Upper lobe of left lung (tissue), 6 donors: Measurements from ENCODE around the gene DDR2. TPM values are rescaled to one million over a fixed set of nuclear protein-coding genes. Genes with fewer than 3 reads are reported as not detected.
"Not testable (repeated sequence)": the region's sequence is repeated elsewhere in the genome, so short reads cannot be mapped to it uniquely, and the experiment has no call there.

Experiments used
- ATAC-seq, 2 donors: fragments of 200-7000 bp; cut with Tn5 transposase; one replicate each; pipeline ENCODE4 v1.9.1; 2022; ENCODE audit warnings: mild to moderate bottlenecking in 2 of 2, moderate library complexity in 2 of 2; ENCODE audit not compliant: low FRiP score in 2 of 2
- DNase-seq, 2 donors: peaks; one replicate each; pipeline ENCODE4 v3.0.0-alpha.2; 2019 to 2020
- H3K27ac ChIP-seq, 4 donors: fragments of 200-600 bp; sonication (generic); one replicate each; pipeline ENCODE4 v1.5.1; 2016 to 2019
- H3K27me3 ChIP-seq, 4 donors: fragments of 200-600 bp; sonication (generic); one replicate each; pipeline ENCODE4 v1.5.1; 2017 to 2019
- H3K36me3 ChIP-seq, 4 donors: fragments of 200-600 bp; sonication (generic); one replicate each; pipeline ENCODE4 v1.5.1; 2016 to 2019
- H3K4me1 ChIP-seq, 4 donors: fragments of 200-600 bp; sonication (generic); one replicate each; pipeline ENCODE4 v1.5.1; 2018 to 2019
- H3K4me3 ChIP-seq, 4 donors: fragments of 200-600 bp; sonication (generic); one replicate each; pipeline ENCODE4 v1.5.1; 2017 to 2019; ENCODE audit warnings: mild to moderate bottlenecking in 2 of 4, moderate library complexity in 1 of 4
- H3K9me3 ChIP-seq, 4 donors: fragments of 200-600 bp; sonication (generic); one replicate each; pipeline ENCODE4 v1.5.1; 2018 to 2019
- EP300 ChIP-seq, 4 donors: sonication (generic); formaldehyde crosslinking; IDR thresholded peaks; one replicate each; pipeline ENCODE4 v1.5.1; 2017; ENCODE audit warnings: antibody characterized with exemption in 4 of 4, control low read depth in 2 of 4
- POLR2A ChIP-seq, 4 donors: fragments of 450-650 bp; IDR thresholded peaks; one replicate each; pipeline ENCODE4 v1.5.1; 2016 to 2017; ENCODE audit warnings: antibody characterized with exemption in 4 of 4, mild to moderate bottlenecking in 2 of 4
- POLR2AphosphoS5 ChIP-seq, 2 donors: sonication (generic); formaldehyde crosslinking; IDR thresholded peaks; one replicate each; pipeline ENCODE4 v1.5.1; 2017; ENCODE audit warnings: antibody characterized with exemption in 2 of 2
- WGBS, 2 donors: methylation state at CpG; one replicate each; pipeline ENCODE4 v1.1.5; 2017 to 2018; 5-methylcytosine and 5-hydroxymethylcytosine counted together
- total RNA-seq, 6 donors: library from RNA; depleted of rRNA in 4 of 6; stranded (reverse); fragments of >200 nt in 4 of 6; gene quantifications; one replicate each; pipeline versions ENCODE4 v1.1.0 to v1.2.1, GENCODE V29; 2016 to 2021
- TF ChIP-seq, protein P1 (sequence below), 6 experiments: fragments of 450-650 bp in 4 of 6; fragments of 200-600 bp in 2 of 6; sonication (generic) in 2 of 6; IDR thresholded peaks; one replicate each; pipeline ENCODE4 v1.5.1; 2016 to 2019; ENCODE audit warnings: antibody characterized with exemption in 6 of 6
- donor health status: DM: no; HTN: no; CAD: no; lungs with moderate emphysema.
- donor health status: DM: no; HTN: yes; CAD: no; lungs with severe emphysema.

DDR2 gene
- total RNA-seq, 6 donors from 2014 or later: 10.5 to 53.3 (median 23.0) TPM

DNA sequence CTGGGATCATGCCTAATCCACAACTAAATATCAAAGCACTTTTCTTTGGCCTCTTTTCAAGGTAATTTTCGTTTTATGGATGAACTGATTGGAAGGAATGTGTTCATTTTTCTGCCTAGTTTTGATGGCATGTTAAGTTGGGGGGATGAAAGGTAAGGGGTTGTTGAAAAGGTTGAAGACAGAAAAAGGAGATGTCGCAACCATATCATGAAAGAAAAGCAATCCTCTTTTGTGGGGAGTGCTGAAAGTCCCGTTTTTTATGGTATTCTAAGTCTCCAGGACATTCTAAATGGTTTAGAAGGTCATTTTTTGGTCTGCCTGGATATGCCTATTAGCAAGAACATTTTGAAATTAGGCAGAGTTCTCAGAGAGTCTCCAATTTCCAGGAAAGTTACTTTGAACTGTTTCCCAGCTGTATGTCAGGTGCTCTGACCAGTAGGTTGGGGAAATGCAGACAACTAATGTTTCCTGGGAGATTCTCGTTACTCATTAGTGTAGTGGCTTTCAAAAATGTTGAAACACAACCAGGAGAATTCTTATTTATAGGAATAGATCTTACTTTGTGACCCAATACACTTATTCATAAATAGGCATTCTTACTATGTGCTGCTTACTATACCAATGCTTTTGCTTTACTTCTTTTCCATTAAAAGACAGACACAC, 164.5 kb downstream of the DDR2 start:
- H3K27me3 ChIP-seq, H3K27ac ChIP-seq, DNase-seq, H3K4me3 ChIP-seq, H3K4me1 ChIP-seq, H3K9me3 ChIP-seq, ATAC-seq: not testable (repeated sequence)
- 57 to 59% methylated on average over 4 of the region's 4 CpGs for WGBS, 2 donors
- H3K36me3 ChIP-seq: peaks cover 0 to 27% (median 10%) of the 10 kb centered on the region in 4 donors

DNA sequence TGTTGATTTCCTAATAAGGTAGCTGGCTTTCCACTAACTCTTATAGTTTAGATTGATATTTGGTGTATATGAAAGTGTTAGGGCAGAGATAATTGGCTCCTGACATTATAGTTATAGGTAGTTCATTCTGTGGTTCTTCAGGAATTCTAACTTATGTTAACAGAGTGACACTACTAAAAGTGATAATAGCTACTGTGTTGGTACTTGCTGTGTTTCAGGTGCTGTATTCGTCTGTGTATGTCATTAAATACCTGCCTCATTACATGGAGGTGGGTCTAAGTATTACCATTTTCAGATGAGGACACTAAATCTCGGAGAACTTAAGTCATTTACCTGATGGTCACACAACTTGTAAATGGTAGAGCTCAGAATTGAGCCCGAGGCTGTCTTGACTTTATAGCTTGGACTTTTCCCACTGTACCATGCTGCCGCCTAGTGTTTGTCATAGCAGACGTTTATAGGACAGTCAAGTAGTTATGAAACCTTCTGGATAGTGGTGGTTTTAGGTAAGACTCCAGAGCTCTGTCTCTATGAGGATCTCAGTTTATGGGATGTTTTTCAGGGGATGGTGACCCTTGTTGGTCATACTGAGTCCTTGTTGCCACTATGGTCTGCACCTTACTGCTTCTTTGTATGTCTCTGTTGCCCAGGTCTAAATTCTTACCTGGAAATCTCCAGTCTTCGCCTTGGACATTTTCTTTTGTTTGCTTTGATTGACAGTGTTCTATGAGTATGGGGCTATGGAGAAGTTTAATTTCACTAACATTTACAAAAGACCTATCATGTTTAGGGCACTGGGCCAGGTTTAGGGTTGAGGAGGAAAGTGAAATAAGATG, 167.9 kb downstream of the DDR2 start:
- peak in 1 of 2 donors; percentile 62 for DNase-seq
- WGBS, 2 donors: 55 to 67% methylated on average over 6 of the region's 6 CpGs
- H3K4me1 ChIP-seq, H3K4me3 ChIP-seq, H3K9me3 ChIP-seq, H3K27me3 ChIP-seq, H3K27ac ChIP-seq: not testable (repeated sequence)
- TF ChIP-seq, protein P1, sequence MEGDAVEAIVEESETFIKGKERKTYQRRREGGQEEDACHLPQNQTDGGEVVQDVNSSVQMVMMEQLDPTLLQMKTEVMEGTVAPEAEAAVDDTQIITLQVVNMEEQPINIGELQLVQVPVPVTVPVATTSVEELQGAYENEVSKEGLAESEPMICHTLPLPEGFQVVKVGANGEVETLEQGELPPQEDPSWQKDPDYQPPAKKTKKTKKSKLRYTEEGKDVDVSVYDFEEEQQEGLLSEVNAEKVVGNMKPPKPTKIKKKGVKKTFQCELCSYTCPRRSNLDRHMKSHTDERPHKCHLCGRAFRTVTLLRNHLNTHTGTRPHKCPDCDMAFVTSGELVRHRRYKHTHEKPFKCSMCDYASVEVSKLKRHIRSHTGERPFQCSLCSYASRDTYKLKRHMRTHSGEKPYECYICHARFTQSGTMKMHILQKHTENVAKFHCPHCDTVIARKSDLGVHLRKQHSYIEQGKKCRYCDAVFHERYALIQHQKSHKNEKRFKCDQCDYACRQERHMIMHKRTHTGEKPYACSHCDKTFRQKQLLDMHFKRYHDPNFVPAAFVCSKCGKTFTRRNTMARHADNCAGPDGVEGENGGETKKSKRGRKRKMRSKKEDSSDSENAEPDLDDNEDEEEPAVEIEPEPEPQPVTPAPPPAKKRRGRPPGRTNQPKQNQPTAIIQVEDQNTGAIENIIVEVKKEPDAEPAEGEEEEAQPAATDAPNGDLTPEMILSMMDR (IDR thresholded peaks at IDR 0.05): peak in 4 of 6 experiments; percentile 21 to 56 (median 52)
- H3K36me3 ChIP-seq: peaks cover 3 to 49% (median 17%) of the 10 kb centered on the region in 4 donors
- ATAC-seq: peak; percentile 77 to 88

- ATAC-seq, H3K27ac ChIP-seq, H3K9me3 ChIP-seq, H3K27me3 ChIP-seq, H3K4me3 ChIP-seq, DNase-seq, H3K4me1 ChIP-seq: not testable (repeated sequence)
- 91 to 100% methylated on average over 2 of the region's 2 CpGs for WGBS, 2 donors
- H3K36me3 ChIP-seq: peaks cover 4 to 43% (median 13%) of the 10 kb centered on the region in 4 donors
These were observed 175.2 kb downstream of the DDR2 start for GRCh38 chr1:162807503-162807902.

DNA sequence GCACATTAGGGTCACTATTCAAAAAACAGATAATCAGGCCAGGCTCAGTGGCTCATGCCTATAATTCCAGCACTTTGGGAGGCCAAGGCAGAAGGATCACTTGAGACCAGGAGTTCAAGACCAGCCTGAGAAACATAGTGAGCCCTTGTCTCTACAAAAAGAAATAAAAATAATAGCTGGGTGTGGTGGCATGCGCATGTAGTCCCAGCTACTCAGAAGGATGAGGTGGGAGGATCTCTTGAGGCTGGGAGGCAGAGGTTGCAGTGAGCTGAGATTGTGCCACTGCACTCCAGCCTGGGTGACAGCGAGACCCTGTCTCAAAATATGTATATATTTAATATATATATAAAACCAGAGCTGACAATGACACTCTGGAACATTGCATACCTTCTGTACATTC, 180.1 kb downstream of the DDR2 start:
- WGBS, 2 donors: 100% methylated on average over 2 of the region's 2 CpGs

GRCh38 chr1:162818136-162818535, 185.9 kb downstream of the DDR2 start:
- ATAC-seq, H3K4me3 ChIP-seq, H3K27ac ChIP-seq, H3K36me3 ChIP-seq, H3K4me1 ChIP-seq, H3K9me3 ChIP-seq, DNase-seq, H3K27me3 ChIP-seq: not testable (repeated sequence)
- 85 to 91% methylated on average over 2 of the region's 2 CpGs for WGBS, 2 donors

More for the DNA sequence above, 180.1 kb downstream of the DDR2 start:
- not testable (repeated sequence) for ATAC-seq, H3K4me3 ChIP-seq, DNase-seq, H3K4me1 ChIP-seq, H3K9me3 ChIP-seq, H3K27ac ChIP-seq, H3K27me3 ChIP-seq
- peaks cover 0 to 11% (median 4%) of the 10 kb centered on the region in 4 donors for H3K36me3 ChIP-seq

GRCh38 chr1:162818666-162819065, 186.4 kb downstream of the DDR2 start:
- ATAC-seq, H3K9me3 ChIP-seq, H3K36me3 ChIP-seq, H3K27me3 ChIP-seq, DNase-seq, H3K4me3 ChIP-seq, H3K4me1 ChIP-seq, H3K27ac ChIP-seq: not testable (repeated sequence)
- WGBS, 2 donors: 95 to 100% methylated on average over 1 of the region's 1 CpG

- Histone ChIP-seq H3K27ac (peak overlapping the region in 1 of 4 donors; percentile 16), H3K4me3 (peak overlapping the region in 3 of 4 donors; percentile 18 to 33 (median 26)), H3K27me3 (peaks cover 0 to 9% (median 3%) of the 10 kb centered on the region in 4 donors), H3K4me1 (peaks cover 0 to 10% (median 8%) of the 10 kb centered on the region in 4 donors), H3K36me3 (no peaks in the 10 kb centered on the region), H3K9me3 (no peaks in the 10 kb centered on the region)
- TF ChIP-seq, protein P1 (IDR thresholded peaks at IDR 0.05): no peak
- TF ChIP-seq POLR2A (IDR thresholded peaks at IDR 0.05): no peak
- no peak for TF ChIP-seq EP300 (IDR thresholded peaks at IDR 0.05)
- no peak for TF ChIP-seq POLR2AphosphoS5 (IDR thresholded peaks at IDR 0.05)
- ATAC-seq (peak; percentile 48 to 51), DNase-seq (peak; percentile 22 to 81)
- WGBS, 2 donors: 9 to 10% methylated on average over 13 to 34 of the region's 44 CpGs
These were observed 190.3 kb downstream of the DDR2 start for GRCh38 chr1:162822391-162823200.
